ENCODE measurements around the gene DAP3.
"Not testable (repeated sequence)": the region's sequence is repeated elsewhere in the genome, so short reads cannot be mapped to it uniquely, and the experiment has no call there.

DAP3 gene

DNA sequence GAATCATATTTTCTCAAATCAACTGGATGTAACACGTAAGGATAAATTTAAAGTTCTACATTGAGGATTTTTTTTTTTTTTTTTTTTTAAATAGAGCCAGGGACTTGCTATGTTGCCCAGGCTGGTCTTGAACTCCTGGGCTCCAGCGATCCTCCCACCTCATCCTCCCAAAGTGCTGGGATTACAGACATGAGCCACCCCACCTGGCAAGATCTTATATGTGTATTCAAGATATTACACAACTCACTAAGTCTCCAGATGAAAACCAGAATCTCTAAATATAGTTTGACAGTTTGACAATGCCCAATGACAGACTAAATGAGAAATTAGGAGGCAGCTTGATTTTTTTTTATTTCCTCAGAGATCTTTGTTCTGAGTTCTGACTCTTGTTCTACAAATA, 7.1 kb upstream of the DAP3 start:
- DNase-seq (ENCODE audit: low read depth, low spot score), result no peak

DNA sequence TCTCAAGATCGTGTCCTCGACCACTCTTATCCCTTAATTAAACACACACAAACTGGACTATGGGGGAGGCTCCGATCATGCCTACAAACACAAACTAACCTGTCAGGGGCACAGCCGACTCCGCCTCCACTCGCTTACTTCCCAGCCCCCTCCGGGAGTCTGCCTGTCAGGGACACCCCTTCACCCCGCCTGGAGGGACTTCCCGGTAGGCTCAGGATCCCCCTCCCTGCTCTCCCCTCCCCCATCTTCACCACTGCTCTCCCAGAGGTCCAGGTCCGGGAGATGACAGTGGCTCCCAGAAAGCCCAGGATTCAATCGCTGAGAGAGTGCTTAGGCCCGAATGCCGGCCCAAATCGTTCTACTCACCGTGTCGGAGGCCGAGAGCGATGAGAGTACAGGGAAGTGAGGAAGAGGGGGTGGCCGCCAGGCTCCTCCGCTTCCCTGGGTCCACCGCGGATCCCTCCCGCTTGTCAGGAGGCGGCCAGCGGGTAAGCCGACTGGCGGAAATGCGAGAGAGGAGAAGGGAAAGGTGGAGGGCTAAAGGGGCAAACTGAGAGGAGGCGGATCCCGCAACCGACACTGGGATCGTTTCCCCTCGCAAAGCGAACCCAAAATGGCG, 1.1 kb upstream of the DAP3 start:
- DNase-seq (ENCODE audit: low read depth, low spot score), result not testable (repeated sequence)

DNA sequence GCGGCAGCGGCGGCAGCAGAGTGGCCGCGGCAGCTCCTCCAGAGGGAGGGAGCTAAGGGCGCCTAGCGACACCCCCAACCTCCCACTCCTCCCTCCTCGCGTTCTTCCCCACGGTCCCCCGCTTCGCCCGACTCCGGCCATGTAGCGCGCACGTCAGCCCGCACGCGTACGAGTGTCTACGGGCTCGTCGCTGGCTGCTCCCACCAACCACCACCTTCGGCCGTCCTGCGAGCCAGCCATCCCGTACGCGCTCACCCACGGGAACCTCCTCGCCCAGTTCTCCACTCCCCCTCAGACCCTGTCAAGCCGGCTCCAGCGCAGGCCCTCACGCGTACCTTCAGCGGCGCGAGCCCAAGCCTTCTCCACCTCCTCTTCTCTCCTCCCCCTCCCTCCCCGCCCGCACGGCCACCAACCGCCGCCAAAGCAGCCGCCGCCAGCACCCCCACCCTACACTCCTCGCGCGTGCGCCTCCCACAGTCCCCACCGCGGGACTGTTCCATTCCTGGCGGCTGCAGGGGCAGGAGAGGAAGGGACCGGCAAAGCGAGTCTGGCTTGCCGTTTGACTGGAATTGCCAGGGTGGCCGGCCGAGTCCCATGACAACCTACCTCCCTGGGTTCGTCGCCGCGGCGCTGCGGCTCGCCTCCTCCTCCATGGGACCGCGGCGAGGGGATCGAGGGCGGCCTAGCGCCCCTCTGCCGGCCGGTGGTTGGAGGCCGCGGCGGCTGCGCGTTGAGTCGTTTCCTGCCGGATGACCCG, 389 bp upstream of the DAP3 start, which contains the start of gene YY1AP1:
YY1AP1 (minus strand) TSS at position 451 of the 757 bp plus-strand sequence. CDS start 8,338 bp downstream, outside the sequence.
- DNase-seq (ENCODE audit: low read depth, low spot score), result peak; percentile 97

DNA sequence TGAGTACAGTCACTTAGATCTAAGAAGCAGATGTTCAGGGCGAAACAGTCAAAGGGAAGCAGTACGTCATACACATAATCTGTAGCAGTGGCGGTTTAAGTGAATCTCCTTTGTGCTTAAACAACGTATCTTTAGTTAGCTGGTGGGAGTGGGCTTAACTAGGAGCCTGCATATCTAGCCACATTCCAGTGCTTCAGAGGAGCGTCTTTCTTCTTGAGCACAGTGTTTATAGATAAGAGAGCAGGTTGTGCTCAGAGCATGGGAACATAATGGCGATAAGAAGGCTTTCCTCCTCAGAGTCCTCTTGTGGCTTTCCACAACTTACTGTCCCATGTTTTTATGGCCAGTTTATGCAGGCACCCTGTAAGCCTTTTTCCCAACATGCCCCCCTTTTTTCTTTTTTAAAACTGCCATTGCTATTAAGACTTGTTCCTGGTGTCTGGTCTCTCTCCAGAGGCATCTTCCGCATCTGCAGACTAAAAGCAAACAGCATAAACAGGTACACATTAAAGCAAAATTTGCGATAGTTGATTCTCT, 3.2 kb downstream of the DAP3 start:
- no peak for DNase-seq (ENCODE audit: low read depth, low spot score)

DNA sequence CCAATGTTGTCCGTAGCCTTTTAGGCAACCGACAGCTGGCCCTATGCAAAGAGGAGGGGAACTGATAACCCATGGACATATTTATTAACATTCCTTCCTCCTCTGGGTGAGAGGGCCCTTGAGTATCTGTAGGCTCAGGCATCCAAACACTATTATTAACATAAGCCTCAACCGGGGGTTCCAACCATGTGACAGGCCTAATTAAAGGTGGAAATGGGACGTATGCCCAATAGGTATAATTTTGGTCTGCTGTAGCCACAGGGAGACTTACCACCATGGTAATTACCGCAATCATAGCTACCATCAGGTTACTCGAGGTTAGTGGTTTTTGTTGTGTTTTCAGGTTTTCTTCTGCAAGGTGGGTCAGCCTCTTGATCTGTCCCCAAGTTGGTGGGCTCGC, 5.3 kb downstream of the DAP3 start:
- no peak for DNase-seq (ENCODE audit: low read depth, low spot score)

DNA sequence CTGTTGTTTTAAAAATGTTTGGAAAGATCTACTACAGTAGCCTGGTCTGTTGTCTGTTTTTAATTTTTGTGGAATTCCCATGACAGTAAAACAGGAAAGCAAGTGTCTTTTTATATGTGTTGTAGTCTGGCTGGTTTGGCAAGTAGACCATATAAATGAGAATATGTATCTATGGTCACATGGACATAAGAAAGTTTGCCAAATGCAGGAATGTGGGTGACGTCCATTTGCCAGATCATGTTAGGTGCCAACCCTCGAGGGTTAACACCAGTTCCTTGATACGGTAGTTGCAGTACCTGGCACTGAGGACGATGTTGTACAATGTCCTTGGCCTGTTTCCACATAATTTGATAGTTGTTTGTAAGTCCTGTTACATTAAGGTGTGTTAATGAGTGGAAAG, 6.2 kb downstream of the DAP3 start:
- DNase-seq (ENCODE audit: low read depth, low spot score), result peak; percentile 20

DNA sequence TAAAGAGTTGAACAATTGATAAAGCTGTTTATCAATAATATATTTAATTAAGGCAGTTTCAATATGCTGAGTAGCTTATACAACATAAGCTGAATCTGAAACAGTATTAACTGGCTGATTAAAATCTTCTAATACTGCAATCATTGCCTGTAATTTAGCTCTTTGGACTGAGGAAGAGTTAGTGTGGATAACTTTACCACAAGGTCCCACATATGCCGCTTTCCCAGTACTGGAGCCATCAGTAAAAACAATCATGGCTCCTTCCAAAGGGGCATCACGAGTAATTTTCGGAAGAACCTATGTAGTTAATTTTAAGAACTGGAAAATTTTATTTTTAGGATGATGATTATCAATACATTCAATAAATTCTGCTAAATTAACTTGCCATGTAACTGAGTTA, 6.7 kb downstream of the DAP3 start:
- no peak for DNase-seq (ENCODE audit: low read depth, low spot score)

DNA sequence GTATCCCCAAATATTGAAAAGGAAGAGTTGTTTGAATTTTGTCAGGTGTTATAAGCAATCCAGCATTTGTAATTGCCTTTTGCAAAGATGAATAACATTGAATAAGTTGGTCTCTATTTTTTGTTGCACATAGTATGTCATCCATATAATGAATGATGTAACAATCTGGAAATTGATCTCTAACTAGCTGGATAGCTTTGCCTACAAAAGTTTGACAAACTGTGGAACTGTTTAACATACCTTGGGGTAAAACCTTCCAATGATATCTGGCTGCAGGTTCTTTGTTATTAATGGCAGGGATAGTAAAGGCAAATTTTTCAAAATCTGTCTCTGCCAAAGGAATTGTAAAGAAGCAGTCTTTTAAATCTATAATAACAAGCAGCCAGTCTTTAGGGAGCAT, 7.6 kb downstream of the DAP3 start:
- no peak for DNase-seq (ENCODE audit: low read depth, low spot score)

DNA sequence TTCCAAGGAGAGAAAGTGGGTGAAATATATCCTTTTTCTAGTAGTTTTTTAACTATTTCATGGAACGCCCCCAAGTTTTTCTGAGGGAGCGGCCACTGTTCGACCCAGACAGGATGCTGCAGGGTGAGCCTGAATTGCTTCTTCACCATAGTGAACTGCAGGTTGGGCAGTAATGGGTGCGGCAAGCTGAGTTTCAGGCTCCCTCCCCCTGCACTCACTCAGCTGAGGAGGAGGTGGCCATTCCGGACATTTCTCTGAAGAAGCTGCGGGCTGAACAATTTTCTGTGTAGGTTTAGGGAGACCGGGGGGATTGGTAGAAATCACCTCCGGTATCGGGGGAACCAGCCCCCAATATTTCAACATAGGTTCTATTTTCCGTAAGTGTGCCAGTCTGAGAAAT, 8.2 kb downstream of the DAP3 start:
- DNase-seq (ENCODE audit: low read depth, low spot score), result no peak

DNA sequence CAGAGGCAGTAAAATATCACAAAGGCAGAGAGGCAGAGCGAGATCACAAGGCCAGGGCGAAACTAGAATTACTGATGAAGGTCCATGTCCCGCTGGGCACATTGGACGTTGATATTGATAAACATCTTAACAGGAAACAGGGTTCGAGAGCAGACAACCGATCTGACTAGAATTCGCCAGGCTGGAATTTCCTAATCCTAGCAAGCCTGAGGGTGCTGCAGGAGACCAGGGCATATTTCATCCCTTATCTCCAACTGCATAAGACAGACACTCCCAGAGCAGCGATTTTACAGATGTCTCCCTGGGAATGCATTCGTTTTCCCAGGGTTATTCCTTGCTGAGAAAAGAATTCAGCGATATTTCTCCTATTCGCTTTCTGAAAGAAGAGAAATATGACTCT, 8.7 kb downstream of the DAP3 start:
- not testable (repeated sequence) for DNase-seq (ENCODE audit: low read depth, low spot score)

DNA sequence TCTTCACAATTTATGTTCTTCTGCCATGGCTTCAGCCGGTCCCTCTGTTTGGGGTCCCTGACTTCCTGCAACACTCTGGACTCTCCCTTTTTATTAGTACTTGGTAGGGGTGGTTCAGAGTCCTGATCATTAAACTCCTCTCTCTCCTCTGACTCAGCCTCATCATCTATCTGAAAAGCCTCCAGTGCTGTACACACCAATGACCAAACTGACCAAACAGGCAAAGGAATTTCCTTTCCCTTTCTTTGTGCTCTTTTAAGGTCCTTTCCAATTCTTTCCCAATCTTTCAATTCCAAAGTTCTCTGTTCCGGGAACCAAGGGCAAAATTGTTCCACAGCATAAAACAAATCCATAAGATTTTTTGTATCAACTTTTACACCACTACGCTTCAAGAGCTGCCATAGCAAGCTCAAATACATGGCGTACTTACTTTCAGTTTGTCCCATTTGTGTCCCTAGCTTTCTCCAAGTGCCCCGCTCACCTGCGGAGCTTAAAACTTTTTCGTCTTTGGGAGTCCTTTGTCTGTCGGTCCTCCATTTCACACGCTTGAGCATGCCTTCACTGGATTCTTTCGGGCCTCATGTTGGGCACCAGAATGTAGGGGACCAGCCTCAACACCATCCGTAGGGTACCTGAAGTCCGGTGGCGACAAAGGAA, 9.6 kb downstream of the DAP3 start:
- DNase-seq (ENCODE audit: low read depth, low spot score), result peak; percentile 72

DNA sequence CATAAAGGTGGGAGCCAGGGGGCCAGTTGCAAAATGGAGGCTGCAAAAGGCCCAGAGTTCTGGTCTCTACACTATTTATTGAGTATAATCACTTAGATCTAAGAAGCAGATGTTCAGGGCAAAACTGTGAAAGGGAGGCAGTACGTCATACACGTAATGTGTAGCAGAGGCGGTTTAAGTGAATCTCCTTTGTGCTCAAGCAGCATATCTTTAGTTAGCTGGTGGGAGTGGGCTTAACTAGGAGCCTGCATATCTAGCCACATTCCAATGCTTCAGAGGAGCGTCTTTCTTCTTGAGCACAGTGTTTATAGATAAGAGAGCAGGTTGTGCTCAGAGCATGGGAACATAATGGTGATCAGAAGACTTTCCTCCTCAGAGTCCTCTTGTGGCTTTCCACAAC, 10.2 kb downstream of the DAP3 start:
- not testable (repeated sequence) for DNase-seq (ENCODE audit: low read depth, low spot score)

DNA sequence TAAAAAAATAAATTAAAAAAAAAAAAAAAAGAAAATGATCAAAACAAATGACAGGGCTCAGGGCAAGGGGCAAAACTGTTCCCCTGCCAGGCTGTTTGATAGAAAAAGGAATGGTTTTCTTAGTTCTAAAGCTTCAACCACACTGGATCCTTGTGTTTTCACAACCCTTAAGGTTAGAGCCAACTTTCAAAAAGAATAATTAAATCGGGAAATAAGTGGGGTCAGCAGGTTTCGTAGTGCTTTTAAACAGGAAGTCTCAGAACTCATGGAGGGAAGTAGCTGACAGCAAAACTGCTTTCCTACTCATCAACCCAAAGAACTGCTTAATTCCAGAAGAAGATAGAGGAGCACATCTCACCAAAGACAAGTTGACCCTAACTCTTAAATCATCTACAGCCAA, 12.8 kb downstream of the DAP3 start:
- not testable (repeated sequence) for DNase-seq (ENCODE audit: low read depth, low spot score)

DNA sequence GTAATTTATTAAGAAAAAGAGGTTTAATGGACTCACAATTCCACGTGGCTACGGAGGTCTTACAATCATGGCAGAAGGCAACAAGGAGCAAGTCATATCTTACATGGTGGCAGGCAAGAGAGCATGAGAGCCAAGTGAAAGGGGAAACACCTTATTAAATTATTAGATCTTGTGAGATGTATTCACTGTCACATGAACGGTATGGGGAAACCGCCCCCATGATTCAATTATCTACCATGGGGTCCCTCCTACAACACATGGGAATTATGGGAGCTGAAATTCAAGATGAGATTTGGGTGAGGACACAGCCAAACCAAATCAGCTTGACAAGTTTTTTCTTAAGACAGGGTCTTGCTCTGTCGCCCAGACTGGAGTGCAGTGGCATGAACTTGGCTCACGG, 14.3 kb downstream of the DAP3 start:
- no peak for DNase-seq (ENCODE audit: low read depth, low spot score)

DNA sequence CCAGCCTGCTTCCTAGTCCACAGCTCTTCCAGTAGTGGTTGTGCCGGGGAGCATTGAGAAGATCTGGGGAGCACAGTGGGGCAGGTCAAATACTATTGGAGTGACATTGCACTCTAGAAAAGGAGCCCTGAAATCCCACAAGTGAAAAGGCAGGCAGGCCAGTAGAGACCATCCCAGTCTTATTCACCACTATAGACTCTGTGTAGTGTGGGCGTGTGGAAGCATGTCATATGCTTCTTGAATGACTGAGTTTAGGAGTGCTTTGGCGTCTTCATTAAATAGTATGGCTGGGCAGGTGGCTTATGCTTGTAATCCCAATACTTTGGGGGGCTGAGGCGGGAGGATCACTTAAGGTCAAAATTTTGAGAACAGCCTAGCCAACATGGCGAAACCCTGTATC, 15.5 kb downstream of the DAP3 start:
- DNase-seq (ENCODE audit: low read depth, low spot score), result not testable (repeated sequence)

DNA sequence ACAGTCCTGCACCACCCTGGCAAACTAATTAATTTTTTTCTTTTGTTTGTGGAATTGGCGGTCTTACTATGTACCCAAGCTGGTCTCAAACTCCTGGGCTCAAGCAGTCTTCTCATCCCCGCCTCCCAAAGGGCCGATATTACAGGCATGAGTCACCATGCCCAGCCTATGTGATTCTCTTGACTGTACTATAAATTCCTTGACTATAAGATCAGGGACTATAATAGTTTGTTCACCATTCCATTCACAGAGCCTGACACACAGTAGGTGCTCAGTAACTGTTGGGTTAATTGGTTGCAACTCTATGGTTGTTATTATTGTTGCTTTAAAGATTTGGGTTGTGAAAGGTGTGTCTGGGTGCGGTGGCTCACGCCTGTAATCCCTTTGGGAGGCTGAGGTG, 17.2 kb downstream of the DAP3 start:
- peak; percentile 49 for DNase-seq (ENCODE audit: low read depth, low spot score)

DNA sequence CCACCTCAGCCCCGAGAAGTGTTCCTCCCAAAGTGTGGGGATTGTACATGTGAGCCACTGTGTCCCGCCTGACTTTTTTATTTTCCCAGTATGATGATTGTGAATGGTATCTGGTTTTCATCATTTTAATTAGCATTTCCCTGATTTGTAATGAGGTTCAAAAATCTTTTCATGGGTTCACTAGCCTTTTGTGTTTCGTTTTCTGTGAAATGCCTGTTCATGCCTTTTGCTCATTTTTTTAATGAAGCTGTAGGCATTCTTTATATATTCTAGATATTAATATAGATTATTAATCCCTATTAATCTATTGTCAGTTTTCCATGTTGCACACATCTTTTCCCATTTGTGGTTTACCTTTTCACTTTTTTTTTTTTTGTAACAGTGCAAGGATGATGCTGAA, 20.5 kb downstream of the DAP3 start:
- no peak for DNase-seq (ENCODE audit: low read depth, low spot score)

DNA sequence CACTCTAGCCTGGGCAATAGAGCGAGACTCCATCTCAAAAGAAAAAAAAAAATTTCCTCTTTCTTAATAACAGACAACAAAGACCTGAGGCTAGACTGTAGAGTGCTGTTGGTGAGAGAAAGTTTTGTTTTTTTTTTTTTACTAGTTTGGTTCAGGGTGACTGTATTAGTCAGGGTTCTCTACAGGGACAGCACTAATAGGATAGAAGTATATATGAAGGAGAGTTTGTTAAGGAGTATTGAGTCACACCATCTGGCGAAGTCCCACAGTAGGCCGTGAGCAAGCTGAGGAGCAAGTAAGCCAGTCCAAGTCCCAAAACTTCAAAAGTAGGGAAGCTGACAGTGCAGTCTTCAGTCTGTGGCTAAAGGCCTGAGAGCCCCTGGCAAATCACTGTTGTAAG, 22.6 kb downstream of the DAP3 start:
- DNase-seq (ENCODE audit: low read depth, low spot score), result not testable (repeated sequence)

DNA sequence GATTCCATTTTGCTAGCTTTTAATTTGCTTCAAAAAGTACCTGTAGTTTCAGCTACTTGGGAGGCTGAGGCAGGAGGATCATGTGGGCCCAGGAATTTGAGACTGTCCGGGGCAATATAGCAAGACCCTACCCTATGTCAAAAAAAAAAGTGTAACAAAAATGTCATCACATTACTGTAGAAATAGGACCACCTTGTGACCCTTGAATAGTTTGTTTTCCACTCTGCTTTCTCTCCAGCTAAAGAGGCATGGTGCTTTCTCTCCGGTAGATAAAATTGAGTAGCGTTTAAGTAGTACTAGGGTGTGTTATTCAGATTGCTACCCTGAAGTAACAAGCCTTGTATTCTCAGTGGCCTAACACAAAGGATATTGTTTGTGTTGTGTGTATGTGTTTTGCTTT, 23.7 kb downstream of the DAP3 start:
- DNase-seq (ENCODE audit: low read depth, low spot score), result not testable (repeated sequence)

DNA sequence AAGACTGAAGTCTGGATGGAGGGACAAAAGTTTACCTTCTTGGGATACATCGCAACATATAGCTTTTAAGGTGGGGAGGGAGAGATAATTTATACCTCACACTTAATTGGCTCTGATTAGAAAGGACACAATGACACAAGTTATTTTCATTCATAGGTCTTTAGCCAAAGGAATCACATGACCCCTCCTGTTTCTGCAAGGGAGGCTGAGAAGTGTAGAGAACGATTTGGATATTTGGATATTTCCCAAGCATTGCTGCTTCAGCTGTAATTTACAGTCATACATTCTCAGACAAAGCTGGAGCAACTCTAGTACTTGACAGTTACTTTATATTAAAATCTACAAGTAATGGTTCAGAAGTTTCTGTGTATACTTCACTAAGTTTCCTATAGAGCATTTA, 24.2 kb downstream of the DAP3 start:
- no peak for DNase-seq (ENCODE audit: low read depth, low spot score)

DNA sequence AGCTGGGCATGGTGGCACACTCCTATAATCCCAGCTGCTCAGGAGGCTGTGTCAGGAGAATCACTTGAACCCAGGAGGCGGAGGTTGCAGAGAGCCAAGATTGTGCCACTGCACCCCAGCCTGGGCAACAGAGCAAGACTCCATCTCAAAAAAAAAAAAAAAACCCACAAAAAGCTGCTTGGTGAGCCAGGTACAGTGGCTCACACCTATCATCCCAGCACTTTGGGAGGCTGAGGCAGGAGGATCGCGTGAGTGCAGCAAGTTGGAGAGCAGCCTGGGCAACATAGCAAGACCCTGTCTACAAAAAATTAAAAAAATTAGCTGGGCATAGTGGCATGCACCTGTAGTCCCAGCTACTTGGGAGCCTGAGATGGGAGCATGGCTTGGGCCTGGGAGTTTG, 26.2 kb downstream of the DAP3 start:
- DNase-seq (ENCODE audit: low read depth, low spot score), result not testable (repeated sequence)

DNA sequence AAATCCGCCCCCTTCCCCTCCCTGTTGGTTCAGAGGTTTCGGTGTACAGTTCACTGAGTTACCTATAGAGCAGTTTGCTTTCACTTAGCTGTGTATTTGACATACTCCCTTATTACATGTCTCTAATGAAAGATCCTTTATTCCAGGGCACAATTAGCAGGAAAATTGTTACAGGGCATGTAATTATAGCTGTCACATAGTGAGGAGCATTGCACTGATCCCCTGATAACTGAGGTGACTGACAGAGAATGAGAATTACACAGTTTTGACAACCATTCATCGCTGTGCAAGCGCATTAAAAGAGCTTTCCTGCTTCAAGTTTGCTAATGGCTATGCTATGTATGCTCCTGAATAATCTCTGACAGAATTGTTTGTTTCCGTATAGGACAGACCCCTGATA, 26.9 kb downstream of the DAP3 start:
- no peak for DNase-seq (ENCODE audit: low read depth, low spot score)

DNA sequence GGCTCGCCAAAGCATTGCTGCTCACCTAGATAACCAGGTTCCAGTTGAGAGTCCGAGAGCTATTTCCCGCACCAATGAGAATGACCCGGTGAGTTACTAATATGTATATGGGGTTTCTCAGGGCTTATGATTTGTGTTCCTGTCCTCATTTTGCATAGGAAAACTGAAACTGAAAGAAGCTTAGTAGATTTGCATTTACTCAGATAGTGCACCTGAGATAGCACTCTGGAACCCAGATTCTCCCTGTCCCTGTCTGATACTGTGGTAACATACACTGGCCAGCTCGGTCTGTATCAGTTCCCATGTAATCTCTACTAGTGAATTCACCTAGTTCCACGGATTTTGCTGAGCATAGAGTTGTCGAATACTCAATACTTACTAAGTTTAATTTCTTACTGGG, 28.1 kb downstream of the DAP3 start:
- no peak for DNase-seq (ENCODE audit: low read depth, low spot score)
